IMR-90 (cell line): ENCODE results near the gene MAGI2. TPM values are rescaled to one million over a fixed set of nuclear protein-coding genes. Genes with fewer than 3 reads are reported as not detected.

Source experiments
- ATAC-seq: fragments of 200-7000 bp; cut with Tn5 transposase; 2 replicates; pipeline ENCODE4 v1.9.1; 2020; ENCODE audit warnings: low read depth, mild to moderate bottlenecking, moderate library complexity
- BruUV-seq: library from RNA; stranded (reverse); fragments of 400-500 nt; replicated peaks from 2 replicates; lab custom pipeline; 2021; lab: Mats Ljungman, UMichigan
- CTCF ChIA-PET: fragments of 300-600 bp; formaldehyde crosslinking; extraction: SDS; loops from one replicate; lab custom pipeline; 2021; ENCODE audit warnings: antibody characterized with exemption; lab: Yijun Ruan, JAX
- POLR2A ChIA-PET: fragments of 300-600 bp; sonication (Branson Sonifier 250); formaldehyde crosslinking; loops from one replicate; lab custom pipeline; 2022; ENCODE audit warnings: antibody characterized with exemption; ENCODE audit not compliant: unreplicated experiment; lab: Charles Lee
- DNase-seq: peaks from one replicate; pipeline ENCODE4 v3.0.0; 2013
- H2AFZ ChIP-seq: replicated peaks from 2 replicates; pipeline ENCODE3; 2013; ENCODE audit warnings: low read length, mild to moderate bottlenecking; ENCODE audit not compliant: poor library complexity
- H2AK5ac ChIP-seq: 2 replicates; pipeline ENCODE4 v1.6.1; 2013; ENCODE audit warnings: low read depth, low read length, inconsistent platforms
- H2AK9ac ChIP-seq: replicated peaks from 2 replicates; pipeline ENCODE3; 2013; ENCODE audit warnings: mild to moderate bottlenecking, low read depth, low read length, moderate library complexity; ENCODE audit not compliant: poor library complexity
- H2BK120ac ChIP-seq: 2 replicates; pipeline ENCODE4 v1.6.1; 2013; ENCODE audit warnings: low read depth, low read length, inconsistent platforms
- H2BK15ac ChIP-seq: 3 replicates; pipeline ENCODE4 v1.6.1; 2013; ENCODE audit warnings: low read depth, low read length, inconsistent platforms
- H2BK20ac ChIP-seq: 2 replicates; pipeline ENCODE4 v1.6.1; 2013; ENCODE audit warnings: low read depth, mild to moderate bottlenecking, inconsistent platforms, low read length, moderate library complexity
- H2BK5ac ChIP-seq: 2 replicates; pipeline ENCODE4 v1.6.1; 2013; ENCODE audit warnings: mild to moderate bottlenecking, low read depth, low read length, inconsistent platforms; ENCODE audit not compliant: poor library complexity, severe bottlenecking
- H3K14ac ChIP-seq: replicated peaks from 2 replicates; pipeline ENCODE4 v1.6.1; 2013; ENCODE audit warnings: low read depth, low read length, inconsistent platforms
- H3K18ac ChIP-seq: 2 replicates; pipeline ENCODE4 v1.6.1; 2013; ENCODE audit warnings: low read depth, low read length, control low read depth
- H3K23ac ChIP-seq: 2 replicates; pipeline ENCODE4 v1.6.1; 2013; ENCODE audit warnings: low read depth, low read length, inconsistent platforms
- H3K27ac ChIP-seq: 2 replicates; pipeline ENCODE4 v1.5.1; 2013; ENCODE audit warnings: mild to moderate bottlenecking, control low read depth, low read length; ENCODE audit not compliant: insufficient read depth
- H3K27me3 ChIP-seq: 2 replicates; pipeline ENCODE4 v1.6.1; 2013; ENCODE audit warnings: low read length; ENCODE audit not compliant: control insufficient read depth, insufficient read depth
- H3K36me3 ChIP-seq: 2 replicates; pipeline ENCODE4 v1.6.1; 2013; ENCODE audit warnings: low read length, mixed read lengths; ENCODE audit not compliant: control insufficient read depth, insufficient read depth
- H3K4ac ChIP-seq: 2 replicates; pipeline ENCODE4 v1.6.1; 2013; ENCODE audit warnings: low read depth, low read length, inconsistent platforms
- H3K4me1 ChIP-seq: 2 replicates; pipeline ENCODE4 v1.6.1; 2013; ENCODE audit warnings: low read length, mixed read lengths; ENCODE audit not compliant: control insufficient read depth, insufficient read depth
- H3K4me2 ChIP-seq: 2 replicates; pipeline ENCODE4 v1.6.1; 2013; ENCODE audit warnings: low read depth, mild to moderate bottlenecking, control low read depth, low read length, moderate library complexity
- H3K4me3 ChIP-seq: 2 replicates; pipeline ENCODE4 v1.5.1; 2013; ENCODE audit warnings: low read depth, mild to moderate bottlenecking, control low read depth, low read length, moderate library complexity; ENCODE audit not compliant: insufficient read depth
- H3K56ac ChIP-seq: 2 replicates; pipeline ENCODE4 v1.6.1; 2013; ENCODE audit warnings: low read length, inconsistent platforms; ENCODE audit not compliant: insufficient read depth; ENCODE audit errors: extremely low read depth
- H3K79me1 ChIP-seq, 2 experiments: 2 replicates each; pipeline ENCODE4 v1.6.1; 2013; ENCODE audit warnings: low read length in 2 of 2, inconsistent platforms in 1 of 2, low read depth in 1 of 2
- H3K9ac ChIP-seq: 2 replicates; pipeline ENCODE4 v1.6.1; 2013; ENCODE audit warnings: low read depth, low read length, control low read depth
- H3K9me1 ChIP-seq: 2 replicates; pipeline ENCODE4 v1.6.1; 2013; ENCODE audit warnings: low read length, inconsistent platforms; ENCODE audit not compliant: insufficient read depth
- H3K9me3 ChIP-seq: 2 replicates; pipeline ENCODE4 v1.6.1; 2013; ENCODE audit warnings: low read length; ENCODE audit not compliant: control insufficient read depth, insufficient read depth
- H4K20me1 ChIP-seq: 2 replicates; pipeline ENCODE4 v1.6.1; 2013; ENCODE audit warnings: low read length, inconsistent platforms; ENCODE audit not compliant: insufficient read depth
- H4K5ac ChIP-seq: 2 replicates; pipeline ENCODE4 v1.6.1; 2013; ENCODE audit warnings: mild to moderate bottlenecking, low read depth, low read length, control low read depth
- H4K8ac ChIP-seq, 2 experiments: 2 replicates each; pipeline ENCODE4 v1.6.1; 2013; ENCODE audit warnings: low read depth in 2 of 2, low read length in 2 of 2, control low read depth in 1 of 2, inconsistent platforms in 1 of 2
- H4K91ac ChIP-seq: 2 replicates; pipeline ENCODE4 v1.6.1; 2013; ENCODE audit warnings: low read depth, low read length, inconsistent platforms; ENCODE audit not compliant: insufficient read depth
- BHLHE40 ChIP-seq: fragments of 150-350 bp; IDR thresholded peaks from 2 replicates; pipeline ENCODE4 v1.6.1; 2016; ENCODE audit warnings: mild to moderate bottlenecking, low read depth, low read length
- CEBPB ChIP-seq: IDR thresholded peaks from 2 replicates; pipeline ENCODE4 v1.6.1; 2012; ENCODE audit warnings: low read depth, low read length, improper control_type of control experiment
- CHD1 ChIP-seq: IDR thresholded peaks from 2 replicates; pipeline ENCODE4 v1.6.1; 2012; ENCODE audit warnings: low read depth, low read length, improper control_type of control experiment
- MAFK ChIP-seq: IDR thresholded peaks from 2 replicates; pipeline ENCODE4 v1.6.1; 2012; ENCODE audit warnings: low read depth, low read length, improper control_type of control experiment
- MAZ ChIP-seq: IDR thresholded peaks from 2 replicates; pipeline ENCODE4 v1.6.1; 2012; ENCODE audit warnings: low read depth, mild to moderate bottlenecking, low read length, improper control_type of control experiment, moderate library complexity, borderline replicate concordance
- MXI1 ChIP-seq: IDR thresholded peaks from 2 replicates; pipeline ENCODE4 v1.6.1; 2012; ENCODE audit warnings: low read depth, mild to moderate bottlenecking, low read length, moderate library complexity, borderline replicate concordance
- NFE2L2 ChIP-seq: fragments of 150-350 bp; IDR thresholded peaks from 2 replicates; pipeline ENCODE4 v1.6.1; 2016; ENCODE audit warnings: low read depth, mild to moderate bottlenecking, low read length
- POLR2A ChIP-seq: IDR thresholded peaks from 2 replicates; pipeline ENCODE4 v1.6.1; 2012; ENCODE audit warnings: mild to moderate bottlenecking, low read depth, low read length
- RCOR1 ChIP-seq: IDR thresholded peaks from 2 replicates; pipeline ENCODE4 v1.6.1; 2012; ENCODE audit warnings: mild to moderate bottlenecking, low read length, improper control_type of control experiment; ENCODE audit not compliant: insufficient replicate concordance
- RFX5 ChIP-seq: IDR thresholded peaks from 2 replicates; pipeline ENCODE4 v1.8.0; 2012; ENCODE audit warnings: low read depth, mild to moderate bottlenecking, low read length, moderate library complexity
- dilution Hi-C: fragments of 300-500 bp; cut with HindIII; formaldehyde crosslinking; loops from one replicate; pipeline ENCODE4 v1.14.3; 2018; ENCODE audit warnings: low sequenced_read_pairs; ENCODE audit not compliant: unreplicated experiment
- in situ Hi-C: fragments of 300-500 bp; cut with MboI; formaldehyde crosslinking; loops from 3 replicates; pipeline ENCODE4 v1.14.3; 2019; ENCODE audit warnings: low sequenced_read_pairs, inconsistent platforms, mixed read lengths
- intact Hi-C: fragments of 100-400 bp; cut with micrococcal nuclease; formaldehyde crosslinking; loops from 2 replicates; pipeline ENCODE4 v1.10.0; 2022
- polyA plus RNA-seq, 3 experiments: library from polyadenylated mRNA; depleted of rRNA; stranded (reverse); fragments of >200 nt; gene quantifications; 2 replicates each; pipeline ENCODE4 v1.2.3, GENCODE V29; 2012; ENCODE audit warnings: low replicate concordance in 1 of 3
- total RNA-seq: library from RNA; depleted of rRNA; stranded (reverse); fragments of >200 nt; gene quantifications from 2 replicates; pipeline ENCODE4 v1.2.3, GENCODE V29; 2012
- TF ChIP-seq, protein P1 (sequence below): fragments of 150-350 bp; IDR thresholded peaks from 2 replicates; pipeline ENCODE4 v1.6.1; 2016; ENCODE audit warnings: low read depth, mild to moderate bottlenecking, low read length, moderate library complexity, borderline replicate concordance
- TF ChIP-seq, protein P2 (sequence below): fragments of 150-350 bp; IDR thresholded peaks from 2 replicates; pipeline ENCODE4 v1.6.1; 2017; ENCODE audit warnings: mild to moderate bottlenecking, antibody characterized with exemption, low read length, low read depth
- TF ChIP-seq, protein P3 (sequence below): conservative IDR thresholded peaks from 2 replicates; pipeline ENCODE4 v1.5.1; 2012; ENCODE audit warnings: mild to moderate bottlenecking, low read depth, low read length, improper control_type of control experiment

The MAGI2 gene
- total and polyA plus RNA-seq, 2 of the 4 experiments (the other 2 are of a cell fraction) = 2.5 to 17.9 TPM

DNA sequence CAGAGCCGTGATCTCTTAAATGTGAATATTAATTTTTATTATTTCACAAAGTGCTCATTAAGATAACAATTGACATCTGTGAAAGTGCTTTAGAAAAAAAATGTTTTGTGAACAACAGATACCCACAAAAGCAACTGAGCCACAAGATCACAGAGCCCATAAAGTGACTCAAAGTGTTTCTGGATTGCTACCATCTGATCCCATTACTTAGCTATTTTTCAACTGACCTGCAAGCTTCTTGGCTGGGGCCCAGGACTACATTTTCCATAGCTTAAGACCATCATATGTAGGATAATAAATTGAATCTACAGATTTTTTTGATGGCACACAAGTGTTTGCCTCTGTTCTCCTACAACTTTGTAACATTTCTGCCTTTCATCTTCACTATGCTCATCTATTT lies 980.4 kb downstream of the MAGI2 start (continued):
- TF ChIP-seq NFE2L2 (no peak), MAFK (no peak), RFX5 (no peak), RCOR1 (no peak)
- TF ChIP-seq, protein P1, sequence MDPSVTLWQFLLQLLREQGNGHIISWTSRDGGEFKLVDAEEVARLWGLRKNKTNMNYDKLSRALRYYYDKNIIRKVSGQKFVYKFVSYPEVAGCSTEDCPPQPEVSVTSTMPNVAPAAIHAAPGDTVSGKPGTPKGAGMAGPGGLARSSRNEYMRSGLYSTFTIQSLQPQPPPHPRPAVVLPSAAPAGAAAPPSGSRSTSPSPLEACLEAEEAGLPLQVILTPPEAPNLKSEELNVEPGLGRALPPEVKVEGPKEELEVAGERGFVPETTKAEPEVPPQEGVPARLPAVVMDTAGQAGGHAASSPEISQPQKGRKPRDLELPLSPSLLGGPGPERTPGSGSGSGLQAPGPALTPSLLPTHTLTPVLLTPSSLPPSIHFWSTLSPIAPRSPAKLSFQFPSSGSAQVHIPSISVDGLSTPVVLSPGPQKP = no peak

DNA sequence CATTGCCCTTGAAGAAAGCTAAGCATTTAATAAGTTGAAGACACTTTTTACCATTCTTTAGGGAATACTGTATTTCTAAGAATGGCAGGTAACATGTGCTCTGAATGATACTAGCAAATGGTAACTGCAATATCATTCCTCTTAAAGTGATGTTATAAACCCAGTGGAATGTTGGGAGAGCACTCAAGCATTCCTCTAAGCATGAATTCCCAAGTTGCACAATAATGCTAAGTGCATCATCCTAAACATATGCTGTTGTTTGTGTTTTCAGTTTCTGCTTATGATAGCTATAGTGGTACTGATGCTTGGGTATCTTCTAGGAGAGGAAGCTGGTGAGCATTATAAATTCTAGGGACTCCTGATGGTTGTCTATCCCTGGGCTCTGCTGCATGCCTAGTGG lies 980.9 kb downstream of the MAGI2 start:
- H3K4me2 ChIP-seq = peak overlapping the region; percentile 62; the same call in 1 of the 2 replicates
- CTCF ChIA-PET = interaction anchor here (1.0 kb wide), 1 partner anchor 308 kb away, joined by 3 read pairs; no protein-coding TSS in a partner anchor
- TF ChIP-seq POLR2A (no peak), MAFK (peak; percentile 17; the same call in 1 of the 2 replicates), MXI1 (no peak), CHD1 (no peak), RCOR1 (peak; percentile 88), MAZ (no peak), CEBPB (peak; percentile 99), BHLHE40 (peak; percentile 53; the same call in 1 of the 2 replicates), NFE2L2 (no peak)
- TF ChIP-seq, protein P2, sequence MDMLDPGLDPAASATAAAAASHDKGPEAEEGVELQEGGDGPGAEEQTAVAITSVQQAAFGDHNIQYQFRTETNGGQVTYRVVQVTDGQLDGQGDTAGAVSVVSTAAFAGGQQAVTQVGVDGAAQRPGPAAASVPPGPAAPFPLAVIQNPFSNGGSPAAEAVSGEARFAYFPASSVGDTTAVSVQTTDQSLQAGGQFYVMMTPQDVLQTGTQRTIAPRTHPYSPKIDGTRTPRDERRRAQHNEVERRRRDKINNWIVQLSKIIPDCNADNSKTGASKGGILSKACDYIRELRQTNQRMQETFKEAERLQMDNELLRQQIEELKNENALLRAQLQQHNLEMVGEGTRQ = no peak
- TF ChIP-seq, protein P3, sequence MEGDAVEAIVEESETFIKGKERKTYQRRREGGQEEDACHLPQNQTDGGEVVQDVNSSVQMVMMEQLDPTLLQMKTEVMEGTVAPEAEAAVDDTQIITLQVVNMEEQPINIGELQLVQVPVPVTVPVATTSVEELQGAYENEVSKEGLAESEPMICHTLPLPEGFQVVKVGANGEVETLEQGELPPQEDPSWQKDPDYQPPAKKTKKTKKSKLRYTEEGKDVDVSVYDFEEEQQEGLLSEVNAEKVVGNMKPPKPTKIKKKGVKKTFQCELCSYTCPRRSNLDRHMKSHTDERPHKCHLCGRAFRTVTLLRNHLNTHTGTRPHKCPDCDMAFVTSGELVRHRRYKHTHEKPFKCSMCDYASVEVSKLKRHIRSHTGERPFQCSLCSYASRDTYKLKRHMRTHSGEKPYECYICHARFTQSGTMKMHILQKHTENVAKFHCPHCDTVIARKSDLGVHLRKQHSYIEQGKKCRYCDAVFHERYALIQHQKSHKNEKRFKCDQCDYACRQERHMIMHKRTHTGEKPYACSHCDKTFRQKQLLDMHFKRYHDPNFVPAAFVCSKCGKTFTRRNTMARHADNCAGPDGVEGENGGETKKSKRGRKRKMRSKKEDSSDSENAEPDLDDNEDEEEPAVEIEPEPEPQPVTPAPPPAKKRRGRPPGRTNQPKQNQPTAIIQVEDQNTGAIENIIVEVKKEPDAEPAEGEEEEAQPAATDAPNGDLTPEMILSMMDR = no peak

More for the DNA sequence above, 980.9 kb downstream of the MAGI2 start:
- Histone ChIP-seq H3K23ac (peak overlapping the region; percentile 78; the same call in 1 of the 2 replicates), H3K56ac (no peak overlapping the region), H3K4ac (peak overlapping the region; percentile 85), H2AFZ (no peak overlapping the region), H3K18ac (peak overlapping the region; percentile 43; the same call in 1 of the 2 replicates), H3K36me3 (no peaks in the 10 kb centered on the region), H2BK120ac (peak overlapping the region; percentile 79; the same call in 1 of the 2 replicates), H2AK5ac (no peak overlapping the region), H3K27ac (peak overlapping the region; percentile 36; the same call in 1 of the 2 replicates), H4K91ac (peak overlapping the region; percentile 61; the same call in 1 of the 2 replicates), H4K20me1 (no peaks in the 10 kb centered on the region; the same call in 1 of the 2 replicates), H2BK5ac (peak overlapping the region; percentile 97), H2BK20ac (peak overlapping the region; percentile 80; the same call in 1 of the 2 replicates), H3K9ac (no peak overlapping the region), H4K8ac (peak overlapping the region in 1 of 2 experiments; percentile 77; a peak in 2 of 4 replicates), H3K4me3 (no peak overlapping the region), H2BK15ac (no peak overlapping the region), H3K27me3 (no peaks in the 10 kb centered on the region), H3K4me1 (peaks cover 5% of the 10 kb centered on the region; the same call in 1 of the 2 replicates), H3K9me1 (peaks cover 2% of the 10 kb centered on the region), H3K9me3 (no peaks in the 10 kb centered on the region), H3K79me1 (no peaks in the 10 kb centered on the region), H2AK9ac (no peak overlapping the region), H3K14ac (peak overlapping the region; percentile 81), H4K5ac (no peak overlapping the region)
- no TSS peak for BruUV-seq
- peak; percentile 93 for DNase-seq
- dilution Hi-C loops (no loop called here), in situ Hi-C loops (no loop called here), intact Hi-C loops (no loop called here)
- ATAC-seq = peak; percentile 85
- POLR2A ChIA-PET = no interaction called here
